ENCODE measurements around the gene CHI3L1. TPM values are rescaled to one million over a fixed set of nuclear protein-coding genes. Genes with fewer than 3 reads are reported as not detected.

Gene CHI3L1
- total RNA-seq, 6 experiments from 2014 or later: not detected

- Mint-ChIP-seq H3K27ac (peak overlapping the region; percentile 94), H3K9me3 (no peaks in the 10 kb centered on the region), H3K27me3 (ENCODE audit: insufficient read depth) (peaks cover 2% of the 10 kb centered on the region; the same call in 1 of the 2 replicates), H3K4me3 (peak overlapping the region; percentile 74), H3K36me3 (ENCODE audit: low read depth) (no peaks in the 10 kb centered on the region), H3K4me1 (ENCODE audit: low read depth) (peaks cover 41% of the 10 kb centered on the region)
- no peak for DNase-seq
- TF ChIP-seq CTCF (IDR thresholded peaks at IDR 0.05): no peak
Measured at GRCh38 chr1:203177036-203177405, 9.5 kb downstream of the CHI3L1 start.

- H3K27ac Mint-ChIP-seq: peak overlapping the region; percentile 94
- peaks cover 41% of the 10 kb centered on the region for H3K4me1 Mint-ChIP-seq (ENCODE audit: low read depth)
- no peak overlapping the region for H3K4me3 Mint-ChIP-seq
- no peaks in the 10 kb centered on the region for H3K36me3 Mint-ChIP-seq (ENCODE audit: low read depth)
- H3K27me3 Mint-ChIP-seq (ENCODE audit: insufficient read depth): peaks cover 2% of the 10 kb centered on the region; the same call in 1 of the 2 replicates
- DNase-seq: no peak
- no peak for TF ChIP-seq CTCF (IDR thresholded peaks at IDR 0.05)
- H3K9me3 Mint-ChIP-seq: no peaks in the 10 kb centered on the region
Measured at GRCh38 chr1:203176273-203177035, 10.1 kb downstream of the CHI3L1 start.

GRCh38 chr1:203175827-203176241, 10.7 kb downstream of the CHI3L1 start:
- TF ChIP-seq CTCF (IDR thresholded peaks at IDR 0.05): no peak
- Mint-ChIP-seq H3K4me3 (no peak overlapping the region), H3K4me1 (ENCODE audit: low read depth) (peaks cover 41% of the 10 kb centered on the region), H3K27me3 (ENCODE audit: insufficient read depth) (no peaks in the 10 kb centered on the region; the same call in 1 of the 2 replicates), H3K9me3 (no peaks in the 10 kb centered on the region), H3K36me3 (ENCODE audit: low read depth) (no peaks in the 10 kb centered on the region), H3K27ac (no peak overlapping the region)
- no peak for DNase-seq

GRCh38 chr1:203175237-203175826, 11.2 kb downstream of the CHI3L1 start, which contains the start of gene MYBPH:
Gene MYBPH (minus strand): TSS chr1:203175826. CDS start chr1:203175755, 71 bp downstream.
- Mint-ChIP-seq H3K4me3 (no peak within 1 kb of the TSS), H3K9me3 (no peaks in the 10 kb centered on the region), H3K27me3 (ENCODE audit: insufficient read depth) (no peaks in the 10 kb centered on the region; the same call in 1 of the 2 replicates), H3K27ac (0 out of 2 replicates have a peak within 1 kb of the TSS, but pooled peaks have one; percentile 94), H3K4me1 (ENCODE audit: low read depth) (peaks cover 41% of the 10 kb centered on the region), H3K36me3 (ENCODE audit: low read depth) (no peaks in the 10 kb centered on the region)
- DNase-seq: no peak
- TF ChIP-seq CTCF (IDR thresholded peaks at IDR 0.05): no peak

- H3K27me3 Mint-ChIP-seq (ENCODE audit: insufficient read depth): no peaks in the 10 kb centered on the region; the same call in 1 of the 2 replicates
- no peak overlapping the region for H3K27ac Mint-ChIP-seq
- H3K36me3 Mint-ChIP-seq (ENCODE audit: low read depth): no peaks in the 10 kb centered on the region
- H3K9me3 Mint-ChIP-seq: no peaks in the 10 kb centered on the region
- TF ChIP-seq CTCF (IDR thresholded peaks at IDR 0.05): no peak
- H3K4me1 Mint-ChIP-seq (ENCODE audit: low read depth): peaks cover 41% of the 10 kb centered on the region
- no peak overlapping the region for H3K4me3 Mint-ChIP-seq
- DNase-seq: no peak
Measured at GRCh38 chr1:203174324-203174985, 12.0 kb downstream of the CHI3L1 start.
